HuH-7 (cell line): ENCODE measurements around the gene SLC1A5.
A peak's percentile ranks its signal among the peaks of the same experiment; 100 is the strongest.
"Not testable (repeated sequence)": the region's sequence is repeated elsewhere in the genome, so short reads cannot be mapped to it uniquely, and the experiment has no call there.

Experiments
- DNase-seq: peaks from one replicate; pipeline ENCODE4 v3.0.0; 2011; ENCODE audit warnings: low spot score

The SLC1A5 gene

GRCh38 chr19:46798713-46799112 is 10.3 kb upstream of the SLC1A5 start:
- no peak for DNase-seq

GRCh38 chr19:46797881-46798280 is 9.5 kb upstream of the SLC1A5 start:
- no peak for DNase-seq

GRCh38 chr19:46791944-46792343 is 3.5 kb upstream of the SLC1A5 start:
- DNase-seq, result no peak

- no peak for DNase-seq
These were observed 977 bp upstream of the SLC1A5 start for GRCh38 chr19:46789371-46789770.

GRCh38 chr19:46788968-46789338 is 559 bp upstream of the SLC1A5 start:
- no peak for DNase-seq

GRCh38 chr19:46787331-46788261 is 798 bp downstream of the SLC1A5 start:
- peak; percentile 66 for DNase-seq

GRCh38 chr19:46787040-46787330 is 1.4 kb downstream of the SLC1A5 start:
- DNase-seq, result no peak

GRCh38 chr19:46786236-46787039 is 2.0 kb downstream of the SLC1A5 start:
- no peak for DNase-seq

- no peak for DNase-seq
These were observed 2.5 kb downstream of the SLC1A5 start for GRCh38 chr19:46785980-46786235.

- no peak for DNase-seq
These were observed 3.1 kb downstream of the SLC1A5 start for GRCh38 chr19:46785054-46785979.

GRCh38 chr19:46784262-46785053 is 3.9 kb downstream of the SLC1A5 start:
- DNase-seq, result peak; percentile 86

- DNase-seq, result no peak
These were observed 4.7 kb downstream of the SLC1A5 start for GRCh38 chr19:46783670-46784069.

- DNase-seq, result no peak
These were observed 5.9 kb downstream of the SLC1A5 start for GRCh38 chr19:46782355-46783019.

GRCh38 chr19:46777956-46778645 is 10.3 kb downstream of the SLC1A5 start:
- not testable (repeated sequence) for DNase-seq

GRCh38 chr19:46776927-46777911 is 11.2 kb downstream of the SLC1A5 start:
- DNase-seq, result no peak

- DNase-seq, result no peak
These were observed 12.6 kb downstream of the SLC1A5 start for GRCh38 chr19:46775642-46776258.

GRCh38 chr19:46773018-46773399 is 15.4 kb downstream of the SLC1A5 start:
- no peak for DNase-seq

- DNase-seq, result no peak
These were observed 16.0 kb downstream of the SLC1A5 start for GRCh38 chr19:46772170-46773017.
